ENCODE data around the gene INSR.

DNA sequence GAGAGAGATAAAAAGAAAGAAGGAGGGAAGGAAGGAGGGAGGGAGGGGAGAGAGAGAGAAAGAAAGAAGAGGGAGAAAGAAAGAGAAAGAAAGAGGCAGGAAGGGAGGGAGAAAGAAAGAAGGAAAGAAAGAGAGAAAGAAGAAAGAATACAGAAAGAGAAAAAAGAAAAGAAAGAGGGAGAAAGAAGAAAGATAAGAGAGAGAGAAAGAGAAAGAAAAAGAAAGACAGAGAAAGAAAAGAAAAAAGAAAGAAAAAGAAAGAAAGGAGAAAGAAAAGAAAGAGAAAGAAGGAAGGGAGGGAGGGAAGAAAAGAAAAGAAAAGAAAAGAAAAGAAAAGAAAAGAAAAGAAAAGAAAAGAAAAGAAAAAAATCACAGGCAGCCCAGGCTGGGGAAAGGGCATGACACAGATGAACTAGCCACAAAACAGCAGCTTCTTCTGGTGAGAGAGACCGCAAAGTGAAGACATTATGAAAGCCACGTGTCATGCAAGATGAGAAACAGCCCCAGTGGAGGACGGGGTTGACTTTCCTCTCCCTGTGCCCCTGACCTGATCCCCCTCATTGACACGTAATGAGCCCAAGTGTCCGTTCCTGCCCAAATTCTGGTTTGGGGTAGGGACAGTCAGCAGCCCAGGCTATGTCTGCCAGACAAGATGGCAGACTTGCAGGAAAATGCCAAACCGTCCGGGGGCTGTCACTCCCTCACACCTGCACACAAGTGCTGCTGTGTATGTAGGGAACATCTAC is 102.1 kb downstream of the INSR start:
- TF ChIP-seq POLR2AphosphoS2 (conservative IDR thresholded peaks at IDR 0.05; ENCODE audit: low read length) (no peak), POLR2A (IDR thresholded peaks at IDR 0.05; ENCODE audit: low read length) (no peak), FOSL2 (IDR thresholded peaks at IDR 0.05) (no peak), FOSL2 (CRISPR knock-in tag; IDR thresholded peaks at IDR 0.05) (no peak), CTCF (IDR thresholded peaks at IDR 0.05) (no peak)

Measured in A549 (cell line).